ENCODE results near the gene IFIT2. TPM values are rescaled to one million over a fixed set of nuclear protein-coding genes. Genes with fewer than 3 reads are reported as not detected.
"Not testable (repeated sequence)": the region's sequence is repeated elsewhere in the genome, so short reads cannot be mapped to it uniquely, and the experiment has no call there.

The IFIT2 gene
- total RNA-seq, 2 experiments from 2014 or later, result 36.9 to 38.9 TPM

DNA sequence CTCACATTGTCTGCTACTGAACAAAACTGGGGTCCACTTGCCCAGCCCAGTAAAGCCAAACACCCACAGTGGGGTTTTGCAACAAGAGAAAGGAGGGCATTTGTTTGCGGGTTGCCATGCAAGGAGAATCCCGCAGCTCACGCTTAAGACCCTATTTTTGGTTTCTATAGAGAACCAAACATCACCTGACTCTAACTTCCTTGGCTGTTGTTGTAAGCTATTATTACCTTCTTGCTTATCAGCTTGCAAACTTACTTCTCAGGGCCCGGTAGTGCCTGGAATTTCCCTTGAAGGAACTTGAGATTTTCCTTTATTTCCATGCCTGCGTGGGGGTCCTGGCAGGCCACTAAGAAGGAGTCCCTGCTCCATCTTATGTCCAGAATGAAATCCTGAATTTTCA lies 46.6 kb downstream of the IFIT2 start:
- H3K4me3 ChIP-seq (ENCODE audit: low read length), result no peak overlapping the region
- DNase-seq (no peak), ATAC-seq (ENCODE audit: poor library complexity) (no peak)
- ChIA-PET CTCF (no interaction called here), POLR2A (no interaction called here)
- H3K36me3 Mint-ChIP-seq (ENCODE audit: low read depth), result no peaks in the 10 kb centered on the region
- H3K4me3 Mint-ChIP-seq, result no peak overlapping the region
- H3K27ac ChIP-seq (ENCODE audit: low read depth in 1 of 2, low read length in 2 of 2), result no peak overlapping the region
- no peak overlapping the region for H3K27ac Mint-ChIP-seq
- H3K27me3 ChIP-seq (ENCODE audit: control insufficient read depth in 1 of 2, insufficient read depth in 2 of 2, low read length in 2 of 2), result no peaks in the 10 kb centered on the region
- no peaks in the 10 kb centered on the region for H3K9me3 ChIP-seq (ENCODE audit: control insufficient read depth in 1 of 2, insufficient read depth in 1 of 2, low read length in 2 of 2)
- TF ChIP-seq, protein P1, sequence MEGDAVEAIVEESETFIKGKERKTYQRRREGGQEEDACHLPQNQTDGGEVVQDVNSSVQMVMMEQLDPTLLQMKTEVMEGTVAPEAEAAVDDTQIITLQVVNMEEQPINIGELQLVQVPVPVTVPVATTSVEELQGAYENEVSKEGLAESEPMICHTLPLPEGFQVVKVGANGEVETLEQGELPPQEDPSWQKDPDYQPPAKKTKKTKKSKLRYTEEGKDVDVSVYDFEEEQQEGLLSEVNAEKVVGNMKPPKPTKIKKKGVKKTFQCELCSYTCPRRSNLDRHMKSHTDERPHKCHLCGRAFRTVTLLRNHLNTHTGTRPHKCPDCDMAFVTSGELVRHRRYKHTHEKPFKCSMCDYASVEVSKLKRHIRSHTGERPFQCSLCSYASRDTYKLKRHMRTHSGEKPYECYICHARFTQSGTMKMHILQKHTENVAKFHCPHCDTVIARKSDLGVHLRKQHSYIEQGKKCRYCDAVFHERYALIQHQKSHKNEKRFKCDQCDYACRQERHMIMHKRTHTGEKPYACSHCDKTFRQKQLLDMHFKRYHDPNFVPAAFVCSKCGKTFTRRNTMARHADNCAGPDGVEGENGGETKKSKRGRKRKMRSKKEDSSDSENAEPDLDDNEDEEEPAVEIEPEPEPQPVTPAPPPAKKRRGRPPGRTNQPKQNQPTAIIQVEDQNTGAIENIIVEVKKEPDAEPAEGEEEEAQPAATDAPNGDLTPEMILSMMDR (IDR thresholded peaks at IDR 0.05), result no peak
- H3K9me3 Mint-ChIP-seq, result no peaks in the 10 kb centered on the region
- no peaks in the 10 kb centered on the region for H3K36me3 ChIP-seq (ENCODE audit: insufficient read depth, low read length)
- H3K4me1 Mint-ChIP-seq (ENCODE audit: low read depth), result peaks cover 11% of the 10 kb centered on the region
- H3K4me1 ChIP-seq (ENCODE audit: insufficient read depth, low read length), result no peaks in the 10 kb centered on the region
- H3K27me3 Mint-ChIP-seq, result no peaks in the 10 kb centered on the region
- intact Hi-C loops (cut with DNase I, micrococcal nuclease), result no loop called here

- Mint-ChIP-seq H3K27me3 (no peaks in the 10 kb centered on the region), H3K36me3 (ENCODE audit: low read depth) (no peaks in the 10 kb centered on the region), H3K9me3 (no peaks in the 10 kb centered on the region), H3K4me3 (no peak overlapping the region), H3K4me1 (ENCODE audit: low read depth) (peaks cover 11% of the 10 kb centered on the region), H3K27ac (no peak overlapping the region)
- intact Hi-C loops (cut with DNase I, micrococcal nuclease), result no loop called here
- TF ChIP-seq, protein P1 (IDR thresholded peaks at IDR 0.05), result no peak
- ATAC-seq (ENCODE audit: poor library complexity) (no peak), DNase-seq (no peak)
- ChIA-PET CTCF (no interaction called here), POLR2A (no interaction called here)
- H3K27ac ChIP-seq (ENCODE audit: low read depth in 1 of 2, low read length in 2 of 2), result no peak overlapping the region
- H3K27me3 ChIP-seq (ENCODE audit: control insufficient read depth in 1 of 2, insufficient read depth in 2 of 2, low read length in 2 of 2), result no peaks in the 10 kb centered on the region
- H3K36me3 ChIP-seq (ENCODE audit: insufficient read depth, low read length), result no peaks in the 10 kb centered on the region
- no peaks in the 10 kb centered on the region for H3K4me1 ChIP-seq (ENCODE audit: insufficient read depth, low read length)
- no peak overlapping the region for H3K4me3 ChIP-seq (ENCODE audit: low read length)
- H3K9me3 ChIP-seq (ENCODE audit: control insufficient read depth in 1 of 2, insufficient read depth in 1 of 2, low read length in 2 of 2), result no peaks in the 10 kb centered on the region
Measured at GRCh38 chr10:89348975-89349374, 47.1 kb downstream of the IFIT2 start.

DNA sequence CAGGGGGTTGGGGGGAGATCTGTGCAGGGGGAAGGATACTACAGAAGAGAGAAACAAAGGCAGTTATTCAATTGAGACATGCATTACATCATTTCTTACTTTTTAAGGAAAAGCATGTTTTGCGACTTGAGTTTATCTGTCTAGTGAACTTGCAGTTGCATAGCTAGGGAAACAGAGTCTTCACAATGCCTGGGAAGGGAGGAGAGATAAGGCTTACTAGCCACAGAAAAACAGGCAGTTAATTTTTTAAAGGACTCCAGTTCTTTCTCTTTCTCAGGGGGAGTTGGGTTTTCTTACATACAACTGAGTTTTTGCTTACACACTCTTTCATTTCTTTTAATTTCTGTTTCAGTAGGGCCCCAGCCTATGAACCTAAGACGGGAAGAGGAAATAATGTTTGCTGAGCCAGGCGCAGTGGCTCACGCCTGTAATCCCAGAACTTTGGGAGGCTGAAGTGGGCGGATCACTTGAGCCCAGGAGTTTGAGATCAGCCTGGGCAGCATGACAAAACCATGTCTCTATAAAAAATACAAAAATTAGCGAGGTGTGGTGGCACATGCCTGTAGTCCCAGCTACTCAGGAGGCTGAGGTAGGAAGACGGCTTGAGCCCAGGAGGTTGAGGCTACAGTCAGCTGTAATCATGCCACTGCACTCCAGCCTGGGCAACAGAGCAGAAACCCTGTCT lies 48.9 kb downstream of the IFIT2 start:
- H3K36me3 Mint-ChIP-seq (ENCODE audit: low read depth); H3K9me3 ChIP-seq (ENCODE audit: control insufficient read depth in 1 of 2, insufficient read depth in 1 of 2, low read length in 2 of 2); H3K27ac Mint-ChIP-seq; H3K4me3 Mint-ChIP-seq; H3K36me3 ChIP-seq (ENCODE audit: insufficient read depth, low read length); intact Hi-C loops (cut with DNase I, micrococcal nuclease); H3K4me3 ChIP-seq (ENCODE audit: low read length); H3K4me1 ChIP-seq (ENCODE audit: insufficient read depth, low read length); H3K9me3 Mint-ChIP-seq; H3K27me3 ChIP-seq (ENCODE audit: control insufficient read depth in 1 of 2, insufficient read depth in 2 of 2, low read length in 2 of 2); ATAC-seq (ENCODE audit: poor library complexity); H3K27ac ChIP-seq (ENCODE audit: low read depth in 1 of 2, low read length in 2 of 2); CTCF ChIA-PET; H3K27me3 Mint-ChIP-seq; DNase-seq: not testable (repeated sequence)
- POLR2A ChIA-PET, result interaction anchor here (0.8 kb wide), 1 partner anchor 19 kb away, joined by 3 read pairs; no protein-coding TSS in a partner anchor
- H3K4me1 Mint-ChIP-seq (ENCODE audit: low read depth), result peaks cover 11% of the 10 kb centered on the region

DNA sequence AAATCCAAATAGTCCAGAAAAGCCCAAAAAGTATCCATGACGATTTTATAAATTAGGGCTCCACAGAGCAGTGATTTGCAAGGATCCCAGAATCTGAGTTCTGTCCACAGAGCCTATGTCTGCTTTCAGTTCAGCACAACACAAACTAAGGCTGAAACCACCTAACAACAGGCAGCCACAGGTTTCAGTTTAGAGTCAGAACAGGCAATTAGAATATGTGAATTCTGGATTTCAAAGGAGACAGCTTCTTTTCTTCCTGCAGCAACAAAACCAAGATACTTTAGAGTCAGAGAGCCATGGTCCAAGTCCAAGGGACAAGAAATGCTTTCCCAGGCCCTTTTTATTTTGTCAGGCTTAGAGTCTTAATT lies 49.5 kb downstream of the IFIT2 start:
- Mint-ChIP-seq H3K9me3 (no peaks in the 10 kb centered on the region), H3K27ac (no peak overlapping the region), H3K4me3 (no peak overlapping the region), H3K36me3 (ENCODE audit: low read depth) (no peaks in the 10 kb centered on the region), H3K27me3 (no peaks in the 10 kb centered on the region), H3K4me1 (ENCODE audit: low read depth) (peaks cover 11% of the 10 kb centered on the region)
- no peak for ATAC-seq (ENCODE audit: poor library complexity)
- TF ChIP-seq, protein P1 (IDR thresholded peaks at IDR 0.05), result no peak
- no peaks in the 10 kb centered on the region for H3K4me1 ChIP-seq (ENCODE audit: insufficient read depth, low read length)
- H3K27ac ChIP-seq (ENCODE audit: low read depth in 1 of 2, low read length in 2 of 2), result no peak overlapping the region
- CTCF ChIA-PET, result no interaction called here
- intact Hi-C loops (cut with DNase I, micrococcal nuclease), result no loop called here
- H3K9me3 ChIP-seq (ENCODE audit: control insufficient read depth in 1 of 2, insufficient read depth in 1 of 2, low read length in 2 of 2), result no peaks in the 10 kb centered on the region
- H3K27me3 ChIP-seq (ENCODE audit: control insufficient read depth in 1 of 2, insufficient read depth in 2 of 2, low read length in 2 of 2), result no peaks in the 10 kb centered on the region
- H3K36me3 ChIP-seq (ENCODE audit: insufficient read depth, low read length), result no peaks in the 10 kb centered on the region
- POLR2A ChIA-PET, result interaction anchor here (0.8 kb wide), 1 partner anchor 20 kb away, joined by 3 read pairs; no protein-coding TSS in a partner anchor
- no peak overlapping the region for H3K4me3 ChIP-seq (ENCODE audit: low read length)
- no peak for DNase-seq

All from CD4-positive, alpha-beta T cell (primary cell).